HG03439 (cell line): Measurements from ENCODE around the gene NR2F1-AS1.

Experiments used
- ATAC-seq: cut with Tn5 transposase; IDR thresholded peaks from one replicate; pipeline ENCODE4 v1.9.1; 2021; ENCODE audit warnings: mild to moderate bottlenecking, moderate library complexity; ENCODE audit not compliant: unreplicated experiment

Gene NR2F1-AS1

DNA sequence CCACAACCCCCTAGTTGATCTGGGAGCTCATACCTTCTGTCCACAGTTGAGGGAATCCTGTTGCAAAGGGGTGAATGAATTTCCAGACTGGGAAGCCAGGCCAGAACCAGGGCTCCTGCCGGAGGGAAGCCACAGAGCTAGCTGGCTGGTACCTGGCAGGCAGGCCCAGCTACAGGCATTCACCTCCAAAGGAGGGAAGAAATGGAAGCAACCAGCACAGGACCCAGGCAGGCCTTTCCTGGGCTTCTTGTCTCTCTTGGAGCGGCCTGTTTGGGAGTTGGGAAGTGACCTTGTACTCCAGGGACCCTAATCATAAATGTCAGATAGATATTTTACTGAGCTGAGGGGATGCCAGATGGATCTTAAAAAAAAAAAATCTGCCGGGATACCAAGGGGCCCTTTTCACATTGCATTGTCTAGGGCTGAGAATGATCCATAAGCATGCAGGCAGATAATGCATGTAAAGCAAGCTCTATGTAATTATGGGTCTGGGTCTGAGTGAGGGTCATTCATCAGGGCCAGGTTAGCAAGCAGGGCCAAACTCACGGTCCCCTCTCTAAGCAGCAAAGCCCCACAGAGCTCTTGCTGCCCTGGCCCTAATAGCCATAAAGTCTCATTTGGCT is 10.4 kb upstream of the NR2F1-AS1 start:
- no peak for ATAC-seq

DNA sequence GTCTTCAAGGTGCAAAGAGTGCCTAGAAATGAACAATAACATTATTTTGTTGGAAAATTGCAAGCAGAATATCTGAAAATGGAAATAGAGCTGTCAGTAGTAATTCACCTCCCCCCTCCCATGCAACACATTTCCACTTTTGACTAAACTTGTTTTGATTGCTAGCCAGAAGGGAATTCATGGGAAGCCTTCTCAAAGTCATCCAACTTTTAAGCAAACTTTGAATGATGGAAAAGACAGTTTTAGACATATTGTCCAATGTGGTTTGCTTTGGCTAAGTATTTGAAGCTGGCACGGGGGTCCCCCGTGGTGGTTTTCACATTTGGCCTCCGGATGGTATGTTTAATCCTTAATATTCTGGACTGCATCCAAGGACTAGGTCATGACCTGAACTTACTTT is 9.5 kb upstream of the NR2F1-AS1 start:
- ATAC-seq, result no peak

DNA sequence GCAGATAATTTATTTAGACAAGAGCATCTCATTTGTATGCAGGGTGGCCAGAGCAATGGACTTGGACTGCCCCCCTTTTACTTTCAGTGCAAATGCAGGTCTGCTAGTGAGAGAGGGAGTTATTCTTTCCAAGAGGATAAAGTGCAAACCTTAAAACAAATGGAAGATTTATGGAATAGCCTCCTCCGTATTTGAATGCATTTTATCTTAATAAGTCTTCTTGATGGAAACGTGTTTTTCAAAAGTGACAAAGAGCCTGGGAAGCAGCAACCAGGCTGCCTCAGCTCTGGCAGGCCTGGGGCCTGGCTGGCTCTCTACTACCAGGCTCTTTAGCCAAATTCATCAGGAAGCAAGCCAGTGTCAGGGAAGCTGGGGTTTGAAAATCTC is 8.8 kb upstream of the NR2F1-AS1 start:
- ATAC-seq, result no peak

- no peak for ATAC-seq
These were observed 8.3 kb upstream of the NR2F1-AS1 start for GRCh38 chr5:93589152-93589828.

DNA sequence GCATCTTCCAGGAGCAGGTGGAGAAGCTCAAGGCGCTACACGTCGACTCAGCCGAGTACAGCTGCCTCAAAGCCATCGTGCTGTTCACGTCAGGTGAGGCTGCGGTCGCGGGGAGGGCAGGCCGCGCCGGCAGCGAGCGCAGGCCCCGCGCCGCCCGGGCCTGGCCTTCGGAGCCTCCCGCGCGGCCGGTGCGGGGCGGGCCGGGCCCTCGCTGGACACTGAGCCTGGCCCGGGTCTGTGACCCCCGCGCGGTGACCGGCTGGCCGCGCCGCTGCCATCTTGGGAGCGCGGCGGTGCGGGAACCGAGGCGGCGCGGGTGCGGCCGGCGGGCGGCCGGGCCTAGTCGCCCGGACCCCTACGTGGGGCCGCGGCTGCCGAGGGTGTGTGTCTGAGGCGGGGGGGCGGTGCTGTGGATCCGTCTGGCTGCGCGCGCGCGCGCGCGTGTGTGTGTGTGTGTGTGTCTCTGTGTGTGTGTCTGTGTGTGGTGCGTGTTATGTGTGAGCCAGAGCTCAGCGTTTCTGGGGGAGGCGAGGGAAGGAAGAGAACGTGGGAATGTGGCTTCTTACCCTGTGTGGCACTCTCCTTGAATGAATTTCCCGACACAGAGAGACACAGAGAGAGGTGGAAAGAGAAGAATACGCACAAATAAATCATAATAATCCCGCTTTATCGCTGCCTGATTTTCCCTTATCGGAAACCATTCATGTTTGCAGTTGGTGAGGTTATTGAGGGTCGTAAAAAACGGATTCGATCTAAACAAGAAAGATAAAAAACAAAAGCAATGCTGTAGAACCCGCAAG is 7.5 kb upstream of the NR2F1-AS1 start:
- no peak for ATAC-seq

DNA sequence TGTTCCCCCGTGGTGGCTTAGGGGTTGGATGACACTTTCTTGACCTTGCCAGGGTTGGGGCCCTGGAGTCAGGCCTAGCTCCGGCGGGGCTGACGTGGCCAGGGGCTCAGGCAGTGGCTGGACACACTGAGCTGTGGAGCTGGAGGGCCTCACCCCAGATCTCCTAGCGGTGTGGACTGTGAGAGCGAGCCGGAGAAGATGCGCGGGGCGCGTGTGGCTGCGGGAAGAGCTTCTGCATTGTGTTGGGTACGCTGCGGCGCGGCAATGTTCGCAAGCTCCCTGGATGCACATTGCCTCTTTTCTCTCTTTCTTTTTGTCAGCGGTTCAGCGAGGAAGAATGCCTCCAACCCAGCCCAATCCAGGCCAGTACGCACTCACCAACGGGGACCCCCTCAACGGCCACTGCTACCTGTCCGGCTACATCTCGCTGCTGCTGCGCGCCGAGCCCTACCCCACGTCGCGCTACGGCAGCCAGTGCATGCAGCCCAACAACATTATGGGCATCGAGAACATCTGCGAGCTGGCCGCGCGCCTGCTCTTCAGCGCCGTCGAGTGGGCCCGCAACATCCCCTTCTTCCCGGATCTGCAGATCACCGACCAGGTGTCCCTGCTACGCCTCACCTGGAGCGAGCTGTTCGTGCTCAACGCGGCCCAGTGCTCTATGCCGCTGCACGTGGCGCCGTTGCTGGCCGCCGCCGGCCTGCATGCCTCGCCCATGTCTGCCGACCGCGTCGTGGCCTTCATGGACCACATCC is 6.8 kb upstream of the NR2F1-AS1 start:
- no peak for ATAC-seq

- no peak for ATAC-seq
These were observed 5.9 kb upstream of the NR2F1-AS1 start for GRCh38 chr5:93586736-93587596.

DNA sequence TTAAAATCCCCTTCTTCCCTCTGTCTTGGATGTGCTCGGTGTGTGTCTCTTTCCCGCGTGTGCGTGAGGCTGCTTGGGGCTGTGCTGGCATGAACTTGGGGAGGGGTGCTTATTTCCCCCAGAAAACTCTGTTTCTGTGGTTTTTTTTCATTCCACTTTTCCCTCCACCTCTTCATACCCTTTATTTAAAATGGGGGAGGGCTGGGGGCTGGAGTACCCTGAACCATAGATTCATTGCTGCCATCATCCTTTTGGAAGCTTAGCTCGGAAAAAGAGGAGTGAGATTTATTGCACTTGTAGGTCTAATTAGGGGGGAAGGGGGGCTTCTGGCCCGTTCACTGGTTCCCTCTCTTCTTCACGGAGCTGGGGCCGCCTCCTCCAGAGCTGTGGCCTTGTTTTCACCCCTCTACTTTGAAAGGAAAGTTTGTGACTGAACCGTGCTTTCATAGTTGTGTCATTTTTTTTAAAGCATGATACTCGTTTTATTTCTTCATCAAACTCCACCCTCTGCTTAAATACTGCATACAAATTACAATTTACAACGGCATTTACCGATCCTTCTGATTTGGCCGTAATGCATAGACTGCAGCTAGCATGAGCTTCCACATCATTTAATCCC is 4.9 kb upstream of the NR2F1-AS1 start:
- ATAC-seq, result no peak

DNA sequence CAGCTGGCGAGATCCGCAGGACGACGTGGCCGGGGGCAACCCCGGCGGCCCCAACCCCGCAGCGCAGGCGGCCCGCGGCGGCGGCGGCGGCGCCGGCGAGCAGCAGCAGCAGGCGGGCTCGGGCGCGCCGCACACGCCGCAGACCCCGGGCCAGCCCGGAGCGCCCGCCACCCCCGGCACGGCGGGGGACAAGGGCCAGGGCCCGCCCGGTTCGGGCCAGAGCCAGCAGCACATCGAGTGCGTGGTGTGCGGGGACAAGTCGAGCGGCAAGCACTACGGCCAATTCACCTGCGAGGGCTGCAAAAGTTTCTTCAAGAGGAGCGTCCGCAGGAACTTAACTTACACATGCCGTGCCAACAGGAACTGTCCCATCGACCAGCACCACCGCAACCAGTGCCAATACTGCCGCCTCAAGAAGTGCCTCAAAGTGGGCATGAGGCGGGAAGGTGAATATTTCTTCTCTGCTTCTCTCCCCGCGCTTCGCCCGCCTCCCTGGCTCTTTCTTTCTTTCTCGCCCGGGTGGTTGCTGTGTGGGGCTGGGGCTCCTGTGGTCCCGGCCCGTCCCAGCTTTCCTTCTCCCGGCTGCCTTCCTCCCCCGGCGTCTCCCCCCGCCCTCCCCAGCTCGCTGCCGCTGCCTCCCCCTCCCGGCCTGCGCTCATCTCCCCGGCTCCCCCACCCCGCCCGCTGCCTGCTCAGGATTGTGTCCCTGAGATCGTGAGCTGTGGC is 4.2 kb upstream of the NR2F1-AS1 start:
- no peak for ATAC-seq

DNA sequence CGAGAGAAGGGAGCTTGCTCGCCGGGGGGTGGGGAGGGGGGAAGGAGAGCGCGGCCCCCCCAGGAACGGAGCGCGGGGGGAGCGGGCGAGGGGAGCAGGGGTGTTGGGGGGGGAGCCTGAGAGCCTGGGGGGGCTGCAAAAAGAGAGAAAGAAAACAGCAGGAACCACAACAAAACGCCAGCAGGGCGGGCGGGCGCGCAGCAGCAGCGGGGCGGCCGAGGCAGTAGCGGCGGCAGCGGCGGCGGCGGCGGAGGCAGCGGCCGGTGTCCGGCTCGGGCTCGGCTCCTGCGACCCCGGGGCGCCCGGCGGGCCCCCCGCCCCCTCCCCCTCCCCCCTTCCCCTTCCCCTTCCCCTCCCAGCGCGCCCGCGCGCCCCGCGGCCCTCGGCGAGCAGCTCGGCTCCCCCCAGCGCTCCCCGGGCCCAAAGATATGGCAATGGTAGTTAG is 3.6 kb upstream of the NR2F1-AS1 start:
- ATAC-seq, result no peak

GRCh38 chr5:93583768-93584595 is 3.0 kb upstream of the NR2F1-AS1 start:
- peak; percentile 32 for ATAC-seq

GRCh38 chr5:93583439-93583767 is 2.4 kb upstream of the NR2F1-AS1 start:
- ATAC-seq, result no peak

GRCh38 chr5:93582677-93583438 is 1.8 kb upstream of the NR2F1-AS1 start, which contains the start of gene NR2F1:
Gene NR2F1 (plus strand): TSS chr5:93583222. CDS start chr5:93585024, 1,802 bp downstream.
- ATAC-seq, result peak; percentile 26

DNA sequence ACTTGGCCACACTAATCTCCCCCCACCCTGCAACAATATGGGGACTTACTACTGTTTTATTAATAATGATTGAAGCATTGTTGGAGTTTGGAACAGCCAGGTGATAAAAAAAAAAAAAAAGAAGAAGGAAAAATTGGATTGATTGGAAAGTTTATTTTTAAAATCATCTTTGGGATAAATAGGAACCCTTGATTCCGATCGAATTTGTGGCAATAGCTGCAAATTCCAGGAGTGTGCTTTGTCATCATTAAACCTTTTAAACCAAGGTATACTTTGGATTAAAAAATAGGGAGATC is 1.1 kb upstream of the NR2F1-AS1 start:
- no peak for ATAC-seq

DNA sequence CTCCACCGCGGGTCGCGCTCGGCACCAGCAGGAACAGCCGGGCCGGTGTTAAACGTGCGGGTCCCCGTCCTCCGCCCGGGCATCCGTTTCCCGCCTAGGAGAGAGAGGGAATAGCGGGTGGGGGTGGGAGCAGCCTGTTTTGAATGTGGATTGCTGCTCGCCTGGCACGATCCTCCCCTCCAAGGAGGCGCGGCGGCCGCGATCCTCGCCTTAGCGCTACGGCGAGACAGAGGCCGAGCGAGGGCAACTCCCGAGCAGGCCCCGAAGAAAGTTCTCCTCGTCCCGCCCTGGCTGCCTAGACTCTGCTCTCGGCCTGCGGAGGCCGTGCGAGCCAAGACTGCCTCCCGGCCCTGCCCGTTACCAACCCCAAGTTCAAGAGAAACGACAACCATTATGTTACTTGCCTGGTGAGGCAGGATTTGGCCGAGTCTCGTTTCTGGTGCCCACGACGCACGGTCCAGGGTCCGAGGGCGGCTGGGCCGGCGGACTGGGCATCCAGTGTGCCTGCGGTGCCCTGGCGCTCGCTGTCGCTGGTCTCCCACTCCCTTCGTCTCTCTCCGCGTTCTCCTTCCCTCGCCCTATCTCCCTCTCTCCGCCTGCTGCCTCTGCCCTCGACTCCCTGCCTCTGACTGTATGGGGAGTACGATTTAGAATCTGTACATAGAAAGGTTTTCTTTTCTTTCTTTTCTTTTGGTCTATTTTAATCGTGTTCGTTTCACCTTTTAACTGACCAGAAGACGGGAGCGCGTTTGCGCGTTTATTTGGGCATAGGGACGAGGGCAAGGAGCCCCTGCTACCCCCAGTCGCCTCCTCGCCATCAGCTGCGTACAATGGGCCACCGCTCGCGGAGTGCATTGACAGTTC is 724 bp downstream of the NR2F1-AS1 start:
- no peak for ATAC-seq

DNA sequence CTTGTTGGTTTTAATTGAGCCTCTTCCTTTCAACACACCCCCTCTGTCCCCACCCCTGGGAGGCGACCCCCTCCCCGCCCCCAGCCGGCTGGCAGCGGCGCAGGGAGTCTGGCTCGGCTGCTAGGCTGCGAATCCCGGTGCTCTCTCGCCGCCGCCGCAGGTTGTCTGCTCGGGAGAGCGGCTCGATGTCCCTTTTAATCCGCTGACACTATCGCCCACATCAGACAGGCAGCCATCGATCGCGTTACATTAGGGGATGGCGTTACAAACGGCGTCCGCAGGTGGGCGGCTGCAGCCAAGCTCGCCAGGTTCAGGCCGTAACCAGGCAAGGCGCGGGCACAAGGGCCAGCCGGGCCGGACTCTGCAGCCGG is 1.3 kb downstream of the NR2F1-AS1 start:
- no peak for ATAC-seq
